DOHH2 (cell line): ENCODE data around the gene PGP.

Experiments
- H3F3A ChIP-seq: fragments of 200-600 bp; sonication (generic), shearing (Covaris generic); 2 replicates; pipeline ENCODE4 v1.6.0; 2016; ENCODE audit warnings: antibody characterized with exemption, mild to moderate bottlenecking; ENCODE audit not compliant: control insufficient read depth, insufficient read depth
- H3K27ac ChIP-seq: fragments of 200-600 bp; sonication (generic); 2 replicates; pipeline ENCODE4 v1.5.1; 2014; ENCODE audit warnings: low read depth, mild to moderate bottlenecking, low read length, moderate library complexity
- H3K27me3 ChIP-seq: fragments of 200-600 bp; sonication (generic); 2 replicates; pipeline ENCODE4 v1.6.1; 2014; ENCODE audit warnings: mild to moderate bottlenecking, low read length, mixed read lengths; ENCODE audit not compliant: control insufficient read depth
- H3K36me3 ChIP-seq: fragments of 200-600 bp; sonication (generic); 2 replicates; pipeline ENCODE4 v1.6.1; 2014; ENCODE audit warnings: mild to moderate bottlenecking, low read length, moderate library complexity, mixed read lengths; ENCODE audit not compliant: control insufficient read depth
- H3K4me1 ChIP-seq: fragments of 200-600 bp; sonication (generic); 2 replicates; pipeline ENCODE4 v1.6.1; 2014; ENCODE audit warnings: mild to moderate bottlenecking, low read length, mixed read lengths; ENCODE audit not compliant: control insufficient read depth
- H3K4me2 ChIP-seq: fragments of 200-600 bp; sonication (generic); 2 replicates; pipeline ENCODE4 v1.6.0; 2014; ENCODE audit warnings: mild to moderate bottlenecking, low read length, moderate library complexity
- H3K4me3 ChIP-seq: fragments of 200-600 bp; sonication (generic); 2 replicates; pipeline ENCODE4 v1.5.1; 2014; ENCODE audit warnings: mild to moderate bottlenecking, low read length, mixed read lengths
- H3K79me2 ChIP-seq: fragments of 200-600 bp; sonication (generic); 2 replicates; pipeline ENCODE4 v1.6.1; 2014; ENCODE audit warnings: mild to moderate bottlenecking, low read length, mixed read lengths; ENCODE audit not compliant: control insufficient read depth
- H3K9me2 ChIP-seq: fragments of 200-600 bp; sonication (generic); replicated peaks from 2 replicates; pipeline ENCODE4 v1.6.1; 2014; ENCODE audit warnings: mild to moderate bottlenecking, low read length, mixed read lengths; ENCODE audit not compliant: control insufficient read depth
- H3K9me3 ChIP-seq: fragments of 200-600 bp; sonication (generic); 2 replicates; pipeline ENCODE4 v1.6.1; 2014; ENCODE audit warnings: antibody characterized with exemption, low read length, mixed read lengths; ENCODE audit not compliant: control insufficient read depth, insufficient read depth
- H4K20me1 ChIP-seq: fragments of 200-600 bp; sonication (generic); 2 replicates; pipeline ENCODE4 v1.6.0; 2014; ENCODE audit warnings: low read depth, mild to moderate bottlenecking, antibody characterized with exemption, low read length, moderate library complexity; ENCODE audit not compliant: control insufficient read depth, insufficient read depth
- EZH2phosphoT487 ChIP-seq: fragments of 200-600 bp; sonication (generic); IDR thresholded peaks from 2 replicates; pipeline ENCODE4 v1.6.1; 2017; ENCODE audit warnings: borderline replicate concordance, mild to moderate bottlenecking, antibody characterized with exemption, low read length, moderate library complexity, mixed read lengths
- TF ChIP-seq, protein P1 (sequence below): fragments of 200-600 bp; sonication (generic); IDR thresholded peaks from one replicate; pipeline ENCODE4 v1.5.1; 2014; ENCODE audit warnings: antibody characterized with exemption, mild to moderate bottlenecking, low read depth, low read length; ENCODE audit not compliant: poor library complexity, severe bottlenecking

The PGP gene

DNA sequence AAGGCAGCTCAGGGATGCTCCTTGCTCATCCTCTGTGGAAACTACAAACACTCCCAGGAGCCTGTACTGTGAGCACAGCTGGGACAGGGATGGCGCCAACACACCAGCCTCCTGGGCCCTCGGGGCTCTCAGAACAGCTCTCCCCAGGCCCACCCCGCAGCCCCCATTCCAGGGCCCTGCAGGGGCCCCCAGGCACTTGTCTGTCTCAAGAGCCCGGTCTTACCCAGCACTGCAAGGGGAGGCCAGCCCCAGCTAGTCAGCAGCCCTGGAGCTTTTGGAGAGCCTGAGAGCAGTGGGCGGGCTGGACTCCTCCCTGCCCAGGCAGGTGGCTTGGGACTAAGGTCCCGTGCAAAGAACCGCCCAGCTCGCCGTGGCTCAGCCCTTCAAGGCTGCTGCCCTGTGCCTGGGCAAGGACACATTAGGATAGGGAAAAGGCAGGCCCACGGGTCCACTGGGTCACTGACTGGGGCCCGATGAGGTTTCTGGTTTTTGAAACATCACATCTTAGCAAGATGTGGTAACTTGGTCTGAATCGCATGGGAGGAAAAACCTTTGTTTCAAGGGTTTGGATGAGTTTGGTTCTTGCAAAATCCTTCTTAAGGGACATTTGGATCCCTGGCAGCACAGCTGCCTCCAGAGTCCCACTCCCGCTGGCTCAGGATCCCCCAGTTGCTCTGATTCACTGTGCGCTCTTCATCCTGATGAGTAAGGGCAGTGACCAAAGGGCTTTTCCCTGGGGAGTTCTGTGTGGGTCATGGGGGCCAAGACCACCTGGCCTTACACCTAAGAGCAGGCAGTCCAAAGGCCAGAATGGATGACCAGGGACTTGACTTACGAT is 24.4 kb upstream of the PGP start:
- H3F3A ChIP-seq: peaks cover 15% of the 10 kb centered on the region; the same call in 1 of the 2 replicates
- no peak overlapping the region for H3K27ac ChIP-seq
- peaks cover 49% of the 10 kb centered on the region for H3K36me3 ChIP-seq
- no peaks in the 10 kb centered on the region for H3K4me1 ChIP-seq
- no peak overlapping the region for H3K4me3 ChIP-seq
- no peaks in the 10 kb centered on the region for H3K79me2 ChIP-seq
- no peaks in the 10 kb centered on the region for H3K27me3 ChIP-seq
- TF ChIP-seq, protein P1, sequence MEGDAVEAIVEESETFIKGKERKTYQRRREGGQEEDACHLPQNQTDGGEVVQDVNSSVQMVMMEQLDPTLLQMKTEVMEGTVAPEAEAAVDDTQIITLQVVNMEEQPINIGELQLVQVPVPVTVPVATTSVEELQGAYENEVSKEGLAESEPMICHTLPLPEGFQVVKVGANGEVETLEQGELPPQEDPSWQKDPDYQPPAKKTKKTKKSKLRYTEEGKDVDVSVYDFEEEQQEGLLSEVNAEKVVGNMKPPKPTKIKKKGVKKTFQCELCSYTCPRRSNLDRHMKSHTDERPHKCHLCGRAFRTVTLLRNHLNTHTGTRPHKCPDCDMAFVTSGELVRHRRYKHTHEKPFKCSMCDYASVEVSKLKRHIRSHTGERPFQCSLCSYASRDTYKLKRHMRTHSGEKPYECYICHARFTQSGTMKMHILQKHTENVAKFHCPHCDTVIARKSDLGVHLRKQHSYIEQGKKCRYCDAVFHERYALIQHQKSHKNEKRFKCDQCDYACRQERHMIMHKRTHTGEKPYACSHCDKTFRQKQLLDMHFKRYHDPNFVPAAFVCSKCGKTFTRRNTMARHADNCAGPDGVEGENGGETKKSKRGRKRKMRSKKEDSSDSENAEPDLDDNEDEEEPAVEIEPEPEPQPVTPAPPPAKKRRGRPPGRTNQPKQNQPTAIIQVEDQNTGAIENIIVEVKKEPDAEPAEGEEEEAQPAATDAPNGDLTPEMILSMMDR: no peak
- TF ChIP-seq EZH2phosphoT487: no peak
- no peaks in the 10 kb centered on the region for H3K9me3 ChIP-seq
- no peaks in the 10 kb centered on the region for H3K9me2 ChIP-seq
- H3K4me2 ChIP-seq: no peak overlapping the region
- H4K20me1 ChIP-seq: no peaks in the 10 kb centered on the region

DNA sequence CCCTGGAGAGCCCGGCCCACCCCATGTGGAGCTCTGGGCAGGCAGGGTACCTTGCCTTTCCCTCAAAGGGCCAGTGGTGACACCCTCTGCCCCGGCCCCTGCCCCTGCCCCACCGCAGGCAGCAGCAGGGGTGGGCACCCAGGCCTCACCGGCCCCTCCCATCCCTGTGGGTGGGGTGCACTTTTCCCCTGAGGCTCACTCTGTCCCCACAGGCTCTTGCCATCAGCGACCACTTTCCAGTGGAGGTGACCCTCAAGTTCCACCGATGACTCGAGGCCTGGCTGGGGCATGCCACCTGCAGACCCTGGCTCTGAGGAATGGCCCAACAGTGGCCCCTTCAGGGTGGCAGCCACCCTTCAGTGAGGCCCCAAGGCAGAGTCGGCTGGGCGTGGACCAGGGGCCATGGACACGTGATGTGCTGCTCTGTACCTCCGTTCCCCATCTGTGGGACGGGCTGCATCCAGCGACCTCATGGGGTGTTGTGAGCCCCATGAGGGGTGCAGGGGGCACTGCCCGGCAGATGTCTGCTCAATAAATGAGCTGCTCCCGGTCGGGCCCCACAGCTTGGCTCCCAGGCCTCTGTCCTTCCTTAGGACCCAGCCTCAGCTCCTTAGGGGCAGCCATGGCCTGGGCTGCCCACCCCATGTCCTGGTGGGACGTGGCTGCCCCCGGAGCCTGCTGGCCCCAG is 23.7 kb upstream of the PGP start:
- H3K27me3 ChIP-seq: no peaks in the 10 kb centered on the region
- no peaks in the 10 kb centered on the region for H3K79me2 ChIP-seq
- H3K27ac ChIP-seq: no peak overlapping the region
- H3K9me3 ChIP-seq: no peaks in the 10 kb centered on the region
- peaks cover 48% of the 10 kb centered on the region for H3K36me3 ChIP-seq
- H4K20me1 ChIP-seq: no peaks in the 10 kb centered on the region
- no peak for TF ChIP-seq EZH2phosphoT487
- TF ChIP-seq, protein P1: no peak
- H3K9me2 ChIP-seq: no peaks in the 10 kb centered on the region
- peaks cover 15% of the 10 kb centered on the region; the same call in 1 of the 2 replicates for H3F3A ChIP-seq
- H3K4me1 ChIP-seq: no peaks in the 10 kb centered on the region
- H3K4me2 ChIP-seq: no peak overlapping the region
- no peak overlapping the region for H3K4me3 ChIP-seq

DNA sequence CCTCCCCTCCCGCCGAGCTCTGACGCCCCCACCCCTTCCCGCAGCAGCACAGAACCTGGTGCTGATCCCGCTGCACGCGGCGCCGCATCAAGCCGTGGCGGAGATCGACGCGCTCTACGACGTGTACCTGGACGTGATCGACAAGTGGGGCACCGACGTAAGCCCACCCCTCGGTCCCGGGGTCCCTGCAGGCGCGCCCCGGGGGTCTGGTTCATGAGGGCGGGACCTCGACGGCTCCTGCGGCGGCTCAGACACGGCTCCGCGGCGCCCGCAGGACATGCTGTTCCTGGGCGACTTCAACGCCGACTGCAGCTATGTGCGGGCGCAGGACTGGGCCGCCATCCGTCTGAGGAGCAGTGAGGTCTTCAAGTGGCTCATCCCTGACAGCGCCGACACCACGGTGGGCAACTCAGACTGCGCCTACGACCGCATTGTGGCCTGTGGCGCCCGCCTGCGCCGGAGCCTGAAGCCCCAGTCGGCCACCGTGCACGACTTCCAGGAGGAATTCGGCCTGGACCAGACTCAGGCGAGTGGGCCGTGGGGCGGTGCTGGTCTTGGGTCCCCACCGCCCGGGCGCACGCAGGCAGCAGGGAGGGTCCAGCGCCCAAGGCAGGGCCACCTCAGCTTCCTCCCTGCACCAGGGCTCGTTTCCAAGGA is 23.0 kb upstream of the PGP start:
- Histone ChIP-seq H3F3A (peaks cover 14% of the 10 kb centered on the region; the same call in 1 of the 2 replicates), H3K4me3 (no peak overlapping the region), H3K36me3 (peaks cover 48% of the 10 kb centered on the region), H3K27ac (no peak overlapping the region), H3K4me2 (no peak overlapping the region), H3K79me2 (no peaks in the 10 kb centered on the region), H3K9me3 (no peaks in the 10 kb centered on the region), H3K4me1 (no peaks in the 10 kb centered on the region), H3K27me3 (no peaks in the 10 kb centered on the region), H4K20me1 (no peaks in the 10 kb centered on the region), H3K9me2 (no peaks in the 10 kb centered on the region)
- no peak for TF ChIP-seq EZH2phosphoT487
- TF ChIP-seq, protein P1: no peak
